ENCODE data around the gene ANKRD34A. TPM values are rescaled to one million over a fixed set of nuclear protein-coding genes. Genes with fewer than 3 reads are reported as not detected.

The ANKRD34A gene
- total and polyA plus RNA-seq, 2 of the 4 experiments (the other 2 are of a cell fraction), result 0.90 to 1.9 TPM

GRCh38 chr1:145994391-145995120 lies 30.2 kb upstream of the ANKRD34A start:
- H4K5ac ChIP-seq (ENCODE audit: low read depth, low read length), result no peak overlapping the region
- no peaks in the 10 kb centered on the region for H3K9me3 ChIP-seq (ENCODE audit: control insufficient read depth, insufficient read depth, low read length)
- in situ Hi-C loops (cut with MboI; ENCODE audit: low sequenced_read_pairs), result loop anchor here (5.0 kb wide), 1 partner anchor 77 kb away; the partner anchor contains the start of gene PEX11B
- H3K4me3 ChIP-seq (ENCODE audit: insufficient read depth, low read depth, low read length), result peak overlapping the region; percentile 87; the same call in 1 of the 2 replicates
- H3K4me2 ChIP-seq (ENCODE audit: low read depth, low read length), result peak overlapping the region; percentile 92
- DNase-seq, result no peak
- H2BK15ac ChIP-seq (ENCODE audit: low read depth, low read length), result no peak overlapping the region
- no peak overlapping the region for H3K18ac ChIP-seq (ENCODE audit: low read depth, low read length)
- H2AK9ac ChIP-seq (replicated peaks; ENCODE audit: low read depth, low read length, poor library complexity), result no peak overlapping the region
- no peak overlapping the region for H3K4ac ChIP-seq (ENCODE audit: low read depth, low read length)
- H3K14ac ChIP-seq (replicated peaks; ENCODE audit: low read depth, low read length), result peak overlapping the region; percentile 47; the same call in 1 of the 2 replicates
- H3K27ac ChIP-seq (ENCODE audit: insufficient read depth, low read length), result no peak overlapping the region
- H4K8ac ChIP-seq (ENCODE audit: low read depth in 2 of 2, low read length in 2 of 2), result no peak overlapping the region
- peak overlapping the region; percentile 78 for H3K23ac ChIP-seq (ENCODE audit: low read depth, low read length)
- ChIA-PET POLR2A (ENCODE audit: unreplicated experiment) (interaction anchor here (1.8 kb wide), 1 partner anchor 15 kb away, joined by 6 read pairs; no protein-coding TSS in a partner anchor), CTCF (interaction anchor here (1.0 kb wide), 1 partner anchor 15 kb away, joined by 3 read pairs; no protein-coding TSS in a partner anchor)
- H4K91ac ChIP-seq (ENCODE audit: insufficient read depth, low read depth, low read length), result no peak overlapping the region
- H2BK20ac ChIP-seq (ENCODE audit: low read depth, low read length), result no peak overlapping the region
- peaks cover 9% of the 10 kb centered on the region for H3K9me1 ChIP-seq (ENCODE audit: insufficient read depth, low read length)
- TF ChIP-seq MAFK (IDR thresholded peaks at IDR 0.05; ENCODE audit: low read depth, low read length), result 0 out of 2 replicates have a peak, but pooled peaks have one; percentile 20
- TF ChIP-seq MAZ (IDR thresholded peaks at IDR 0.05; ENCODE audit: borderline replicate concordance, low read depth, low read length), result no peak
- TF ChIP-seq SMC3 (IDR thresholded peaks at IDR 0.05; ENCODE audit: low read depth, low read length), result no peak
- TF ChIP-seq, protein P1, sequence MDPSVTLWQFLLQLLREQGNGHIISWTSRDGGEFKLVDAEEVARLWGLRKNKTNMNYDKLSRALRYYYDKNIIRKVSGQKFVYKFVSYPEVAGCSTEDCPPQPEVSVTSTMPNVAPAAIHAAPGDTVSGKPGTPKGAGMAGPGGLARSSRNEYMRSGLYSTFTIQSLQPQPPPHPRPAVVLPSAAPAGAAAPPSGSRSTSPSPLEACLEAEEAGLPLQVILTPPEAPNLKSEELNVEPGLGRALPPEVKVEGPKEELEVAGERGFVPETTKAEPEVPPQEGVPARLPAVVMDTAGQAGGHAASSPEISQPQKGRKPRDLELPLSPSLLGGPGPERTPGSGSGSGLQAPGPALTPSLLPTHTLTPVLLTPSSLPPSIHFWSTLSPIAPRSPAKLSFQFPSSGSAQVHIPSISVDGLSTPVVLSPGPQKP (IDR thresholded peaks at IDR 0.05; ENCODE audit: borderline replicate concordance, low read depth, low read length), result no peak
- TF ChIP-seq USF2 (IDR thresholded peaks at IDR 0.05; ENCODE audit: low read depth, low read length), result no peak
- TF ChIP-seq FOS (IDR thresholded peaks at IDR 0.05; ENCODE audit: low read depth, low read length), result no peak
- no peak for TF ChIP-seq POLR2A (IDR thresholded peaks at IDR 0.05; ENCODE audit: low read depth, low read length)
- TF ChIP-seq RAD21 (IDR thresholded peaks at IDR 0.05; ENCODE audit: low read length), result no peak
- TF ChIP-seq, protein P2, sequence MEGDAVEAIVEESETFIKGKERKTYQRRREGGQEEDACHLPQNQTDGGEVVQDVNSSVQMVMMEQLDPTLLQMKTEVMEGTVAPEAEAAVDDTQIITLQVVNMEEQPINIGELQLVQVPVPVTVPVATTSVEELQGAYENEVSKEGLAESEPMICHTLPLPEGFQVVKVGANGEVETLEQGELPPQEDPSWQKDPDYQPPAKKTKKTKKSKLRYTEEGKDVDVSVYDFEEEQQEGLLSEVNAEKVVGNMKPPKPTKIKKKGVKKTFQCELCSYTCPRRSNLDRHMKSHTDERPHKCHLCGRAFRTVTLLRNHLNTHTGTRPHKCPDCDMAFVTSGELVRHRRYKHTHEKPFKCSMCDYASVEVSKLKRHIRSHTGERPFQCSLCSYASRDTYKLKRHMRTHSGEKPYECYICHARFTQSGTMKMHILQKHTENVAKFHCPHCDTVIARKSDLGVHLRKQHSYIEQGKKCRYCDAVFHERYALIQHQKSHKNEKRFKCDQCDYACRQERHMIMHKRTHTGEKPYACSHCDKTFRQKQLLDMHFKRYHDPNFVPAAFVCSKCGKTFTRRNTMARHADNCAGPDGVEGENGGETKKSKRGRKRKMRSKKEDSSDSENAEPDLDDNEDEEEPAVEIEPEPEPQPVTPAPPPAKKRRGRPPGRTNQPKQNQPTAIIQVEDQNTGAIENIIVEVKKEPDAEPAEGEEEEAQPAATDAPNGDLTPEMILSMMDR (conservative IDR thresholded peaks at IDR 0.05; ENCODE audit: low read depth, low read length), result no peak
- no peak overlapping the region for H2AFZ ChIP-seq (replicated peaks; ENCODE audit: low read length, poor library complexity)
- peaks cover 10% of the 10 kb centered on the region for H3K4me1 ChIP-seq (ENCODE audit: control insufficient read depth, insufficient read depth, low read length)
- intact Hi-C loops (cut with micrococcal nuclease), result loop anchor here (1.0 to 5.0 kb wide), 2 partner anchors 15 to 77 kb away; partner anchors contain the start of gene PEX11B
- no peak overlapping the region for H2BK120ac ChIP-seq (ENCODE audit: low read depth, low read length)
- peak overlapping the region; percentile 3 for H2BK5ac ChIP-seq (ENCODE audit: low read depth, low read length, poor library complexity, severe bottlenecking)
- ATAC-seq (ENCODE audit: low read depth), result no peak
- peak overlapping the region; percentile 97; the same call in 1 of the 2 replicates for H3K9ac ChIP-seq (ENCODE audit: low read depth, low read length)
- BruUV-seq (replicated peaks), result TSS peak; percentile 66
- no peak overlapping the region for H2AK5ac ChIP-seq (ENCODE audit: low read depth, low read length)
- H3K56ac ChIP-seq (ENCODE audit: extremely low read depth, insufficient read depth, low read length), result no peak overlapping the region
- peaks cover 12% of the 10 kb centered on the region; the same call in 1 of the 2 replicates for H4K20me1 ChIP-seq (ENCODE audit: insufficient read depth, low read length)
- 98% methylated on average over 5 of the region's 10 CpGs; no CpG with 5 or more reads in 1 of the 2 experiments for WGBS, 2 experiments (ENCODE audit: extremely low coverage in 2 of 2, insufficient read length in 1 of 2)
- dilution Hi-C loops (cut with HindIII; ENCODE audit: low sequenced_read_pairs, unreplicated experiment), result no loop called here
- no peaks in the 10 kb centered on the region for H3K27me3 ChIP-seq (ENCODE audit: control insufficient read depth, insufficient read depth, low read length)
- peaks cover 22 to 35% of the 10 kb centered on the region in 2 experiments for H3K79me1 ChIP-seq (ENCODE audit: low read depth in 1 of 2, low read length in 2 of 2)
- peaks cover 13% of the 10 kb centered on the region for H3K36me3 ChIP-seq (ENCODE audit: control insufficient read depth, insufficient read depth, low read length)

All from IMR-90 (cell line).